HTERT RPE-1 (cell line): ENCODE data around the gene FADS6.

Experiments
- in situ Hi-C: fragments of 300-500 bp; cut with MboI; formaldehyde crosslinking; loops from 4 replicates; pipeline ENCODE4 v1.14.3; 2020; ENCODE audit warnings: low sequenced_read_pairs

FADS6 gene

GRCh38 chr17:74892974-74893911, at the start of gene FADS6:
FADS6 (minus strand) TSS chr17:74893633; CDS start chr17:74893595, 38 bp downstream.
- in situ Hi-C loops = no loop called here

- in situ Hi-C loops = no loop called here
Observed at GRCh38 chr17:74941128-74941725, 47.8 kb upstream of the FADS6 start.

- in situ Hi-C loops = no loop called here
Observed at GRCh38 chr17:74939534-74939933, 46.1 kb upstream of the FADS6 start.

GRCh38 chr17:74938194-74938950, 44.9 kb upstream of the FADS6 start:
- in situ Hi-C loops = no loop called here

GRCh38 chr17:74937064-74938051, 43.9 kb upstream of the FADS6 start:
- in situ Hi-C loops = no loop called here

GRCh38 chr17:74936470-74936799, 43.0 kb upstream of the FADS6 start:
- in situ Hi-C loops = no loop called here

- in situ Hi-C loops = no loop called here
Observed at GRCh38 chr17:74935585-74936469, 42.4 kb upstream of the FADS6 start, which contains the start of gene OTOP3. OTOP3 (plus strand) TSS chr17:74935898; CDS start chr17:74935922, 24 bp downstream.

- in situ Hi-C loops = no loop called here
Observed at GRCh38 chr17:74935048-74935447, 41.6 kb upstream of the FADS6 start.

GRCh38 chr17:74930535-74931036, 37.2 kb upstream of the FADS6 start:
- in situ Hi-C loops = no loop called here

- in situ Hi-C loops = no loop called here
Observed at GRCh38 chr17:74928786-74929185, 35.4 kb upstream of the FADS6 start.

- in situ Hi-C loops = no loop called here
Observed at GRCh38 chr17:74925242-74925641, 31.8 kb upstream of the FADS6 start.

GRCh38 chr17:74924250-74924948, 31.0 kb upstream of the FADS6 start, which contains the start of gene OTOP2:
OTOP2 (plus strand) TSS chr17:74924273; CDS start chr17:74924633, 360 bp downstream.
- in situ Hi-C loops = no loop called here

GRCh38 chr17:74923538-74924249, 30.3 kb upstream of the FADS6 start:
- in situ Hi-C loops = no loop called here

- in situ Hi-C loops = no loop called here
Observed at GRCh38 chr17:74922694-74923537, 29.5 kb upstream of the FADS6 start, which contains the start of gene USH1G. USH1G (minus strand) TSS chr17:74923255; CDS start chr17:74923073, 182 bp downstream.

GRCh38 chr17:74922172-74922571, 28.7 kb upstream of the FADS6 start:
- in situ Hi-C loops = no loop called here

- in situ Hi-C loops = no loop called here
Observed at GRCh38 chr17:74921769-74922168, 28.3 kb upstream of the FADS6 start.
